Measurements from ENCODE around the gene CAPN2. TPM values are rescaled to one million over a fixed set of nuclear protein-coding genes. Genes with fewer than 3 reads are reported as not detected.

Gene CAPN2
- total RNA-seq, 1 donor from 2014 or later: 62.6 TPM

DNA sequence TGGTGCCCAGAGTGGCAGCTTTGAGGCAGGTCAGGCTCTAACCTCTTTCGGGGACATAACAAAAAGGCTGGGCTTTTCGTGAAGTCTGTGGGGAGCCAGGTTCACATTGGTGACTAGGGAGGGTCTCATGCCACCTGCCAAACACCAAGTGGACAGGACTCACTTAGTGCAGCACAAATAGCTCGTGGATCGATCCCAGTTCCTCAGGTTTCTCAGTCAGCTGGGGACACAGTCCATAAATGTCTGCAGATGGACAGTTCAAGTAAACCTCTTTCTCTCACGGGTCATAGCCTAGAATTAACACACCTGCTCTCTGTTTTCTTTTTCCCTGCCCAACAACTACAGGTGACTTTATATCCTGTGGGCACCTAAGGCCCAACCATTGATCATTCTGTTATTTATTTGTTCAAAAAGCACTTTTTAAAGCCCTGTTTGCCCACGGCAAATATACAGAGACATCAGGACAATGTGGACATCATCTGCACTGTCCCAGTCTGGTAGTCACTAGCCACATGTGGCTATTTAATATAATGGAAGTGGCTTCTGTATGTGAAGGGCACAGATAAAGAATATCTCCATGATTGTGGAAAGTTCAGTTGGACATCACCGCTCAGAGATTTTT is 53.5 kb downstream of the CAPN2 start:
- H3K36me3 Mint-ChIP-seq (ENCODE audit: low read depth): peaks cover 58% of the 10 kb centered on the region
- intact Hi-C loops (cut with micrococcal nuclease): no loop called here
- no peaks in the 10 kb centered on the region for H3K4me1 Mint-ChIP-seq
- no peaks in the 10 kb centered on the region for H3K9me3 Mint-ChIP-seq
- no peak for ATAC-seq (ENCODE audit: low read depth)
- no peaks in the 10 kb centered on the region for H3K27me3 Mint-ChIP-seq
- no peak overlapping the region for H3K4me3 Mint-ChIP-seq
- no peak overlapping the region for H3K27ac Mint-ChIP-seq
- no peak for DNase-seq
- POLR2A ChIA-PET: no interaction called here
- TF ChIP-seq, protein P1, sequence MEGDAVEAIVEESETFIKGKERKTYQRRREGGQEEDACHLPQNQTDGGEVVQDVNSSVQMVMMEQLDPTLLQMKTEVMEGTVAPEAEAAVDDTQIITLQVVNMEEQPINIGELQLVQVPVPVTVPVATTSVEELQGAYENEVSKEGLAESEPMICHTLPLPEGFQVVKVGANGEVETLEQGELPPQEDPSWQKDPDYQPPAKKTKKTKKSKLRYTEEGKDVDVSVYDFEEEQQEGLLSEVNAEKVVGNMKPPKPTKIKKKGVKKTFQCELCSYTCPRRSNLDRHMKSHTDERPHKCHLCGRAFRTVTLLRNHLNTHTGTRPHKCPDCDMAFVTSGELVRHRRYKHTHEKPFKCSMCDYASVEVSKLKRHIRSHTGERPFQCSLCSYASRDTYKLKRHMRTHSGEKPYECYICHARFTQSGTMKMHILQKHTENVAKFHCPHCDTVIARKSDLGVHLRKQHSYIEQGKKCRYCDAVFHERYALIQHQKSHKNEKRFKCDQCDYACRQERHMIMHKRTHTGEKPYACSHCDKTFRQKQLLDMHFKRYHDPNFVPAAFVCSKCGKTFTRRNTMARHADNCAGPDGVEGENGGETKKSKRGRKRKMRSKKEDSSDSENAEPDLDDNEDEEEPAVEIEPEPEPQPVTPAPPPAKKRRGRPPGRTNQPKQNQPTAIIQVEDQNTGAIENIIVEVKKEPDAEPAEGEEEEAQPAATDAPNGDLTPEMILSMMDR (IDR thresholded peaks at IDR 0.05): no peak
- CTCF ChIA-PET: no interaction called here

DNA sequence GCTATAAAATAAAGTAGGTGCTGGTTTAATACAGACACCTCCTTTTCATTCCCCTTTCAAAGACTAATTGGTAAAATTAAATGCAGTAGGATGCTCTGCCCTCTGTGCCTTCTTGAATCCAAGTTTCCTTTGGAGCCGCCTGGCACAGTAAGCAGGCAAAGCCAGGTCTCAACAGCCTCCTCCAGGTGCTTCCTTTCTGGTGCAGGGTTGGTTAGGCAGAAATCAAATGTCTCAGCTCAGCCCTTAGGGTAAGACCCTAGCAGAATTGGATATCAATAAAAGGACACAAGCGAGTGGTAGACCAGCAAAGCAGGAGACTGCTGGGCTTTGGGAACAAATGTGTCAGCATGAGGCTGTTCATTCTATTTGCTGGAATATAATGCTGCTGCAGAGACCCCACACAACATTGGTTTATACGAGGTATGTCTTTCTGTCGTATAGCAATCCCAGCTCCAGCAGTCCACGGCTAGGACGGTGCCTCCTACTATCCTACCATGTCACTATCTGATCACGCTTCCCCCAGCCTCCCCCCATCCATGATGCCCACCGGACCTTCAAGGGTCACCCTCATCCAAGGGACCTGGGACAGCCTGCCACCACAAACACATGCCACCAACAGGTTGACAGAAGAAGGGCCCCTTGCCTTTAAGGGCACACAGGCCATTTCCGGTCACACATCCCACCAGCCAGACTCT is 58.4 kb downstream of the CAPN2 start:
- ATAC-seq (ENCODE audit: low read depth) (no peak), DNase-seq (no peak)
- Mint-ChIP-seq H3K27ac (no peak overlapping the region), H3K4me3 (no peak overlapping the region), H3K4me1 (peaks cover 15% of the 10 kb centered on the region), H3K9me3 (no peaks in the 10 kb centered on the region), H3K36me3 (ENCODE audit: low read depth) (peaks cover 66% of the 10 kb centered on the region), H3K27me3 (no peaks in the 10 kb centered on the region)
- ChIA-PET CTCF (interaction anchor here (2.0 kb wide), 1 partner anchor 21 kb away, joined by 4 read pairs; no protein-coding TSS in a partner anchor), POLR2A (no interaction called here)
- intact Hi-C loops (cut with micrococcal nuclease): no loop called here
- TF ChIP-seq, protein P1 (IDR thresholded peaks at IDR 0.05): no peak

DNA sequence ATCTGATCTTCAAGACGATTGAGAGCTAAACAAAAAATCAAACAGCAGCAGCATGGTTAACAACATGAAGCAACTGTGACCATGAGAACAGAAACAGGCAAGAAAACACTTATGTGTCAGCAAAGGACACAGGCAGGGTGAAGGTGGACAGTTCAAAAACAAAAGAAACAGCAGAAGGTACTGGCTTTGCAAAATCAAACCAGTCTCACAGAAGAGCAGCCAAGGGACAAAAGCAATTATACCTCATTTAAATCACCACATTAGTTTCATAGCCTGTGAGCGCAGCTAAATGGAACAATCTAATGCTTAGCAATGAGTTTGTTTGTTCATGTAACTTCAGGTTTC is 59.1 kb downstream of the CAPN2 start:
- Mint-ChIP-seq H3K9me3 (no peaks in the 10 kb centered on the region), H3K4me1 (peaks cover 22% of the 10 kb centered on the region), H3K27me3 (no peaks in the 10 kb centered on the region), H3K4me3 (no peak overlapping the region), H3K36me3 (ENCODE audit: low read depth) (peaks cover 65% of the 10 kb centered on the region), H3K27ac (no peak overlapping the region)
- CTCF ChIA-PET: interaction anchor here (1.1 kb wide), 1 partner anchor 22 kb away, joined by 3 read pairs; no protein-coding TSS in a partner anchor
- POLR2A ChIA-PET: no interaction called here
- no peak for ATAC-seq (ENCODE audit: low read depth)
- intact Hi-C loops (cut with micrococcal nuclease): no loop called here
- DNase-seq: no peak
- TF ChIP-seq, protein P1 (IDR thresholded peaks at IDR 0.05): no peak

DNA sequence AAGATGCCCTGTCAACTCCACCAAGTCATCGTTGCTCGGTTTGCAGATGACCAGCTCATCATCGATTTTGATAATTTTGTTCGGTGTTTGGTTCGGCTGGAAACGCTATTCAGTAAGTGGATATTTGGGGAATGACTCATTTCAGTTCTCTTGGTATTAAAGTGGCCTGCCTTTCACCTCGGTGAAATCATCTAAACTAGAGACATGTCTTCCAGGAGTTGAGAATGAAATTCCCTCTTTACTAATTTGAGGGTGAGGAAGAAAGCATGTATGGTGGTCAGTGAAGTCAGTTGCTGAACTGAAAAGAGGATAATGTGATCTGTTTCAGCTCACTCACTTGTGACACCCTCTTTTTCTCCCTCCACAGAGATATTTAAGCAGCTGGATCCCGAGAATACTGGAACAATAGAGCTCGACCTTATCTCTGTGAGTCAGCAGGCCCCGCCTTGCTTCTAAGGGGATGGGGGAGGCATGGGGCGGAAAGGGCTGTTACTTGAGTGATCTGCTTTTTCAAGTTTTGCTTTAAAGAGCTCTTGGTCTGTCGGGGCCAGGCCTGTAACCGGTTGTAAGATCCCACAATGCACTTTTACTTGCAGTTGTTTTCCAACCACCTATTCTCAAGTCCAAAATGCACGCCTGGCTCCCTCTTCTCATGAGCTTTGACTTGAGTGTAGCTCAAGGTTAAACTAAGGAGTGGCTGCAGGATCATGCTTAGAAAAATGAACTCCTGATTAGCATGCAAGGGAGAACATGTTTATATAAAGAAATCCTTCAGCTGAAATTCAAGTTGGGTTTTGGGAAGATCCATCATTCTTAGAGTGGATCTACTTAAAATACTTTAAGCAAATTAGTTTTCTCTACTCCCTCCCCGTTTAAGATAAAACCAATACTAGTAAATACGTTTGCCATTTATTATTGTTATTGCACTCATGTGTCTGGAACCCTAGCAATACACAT is 59.8 kb downstream of the CAPN2 start:
- Mint-ChIP-seq H3K4me1 (peaks cover 26% of the 10 kb centered on the region), H3K9me3 (no peaks in the 10 kb centered on the region), H3K36me3 (ENCODE audit: low read depth) (peaks cover 69% of the 10 kb centered on the region), H3K27ac (peak overlapping the region; percentile 3), H3K27me3 (no peaks in the 10 kb centered on the region), H3K4me3 (no peak overlapping the region)
- ATAC-seq (ENCODE audit: low read depth) (no peak), DNase-seq (no peak)
- TF ChIP-seq, protein P1 (IDR thresholded peaks at IDR 0.05): no peak
- intact Hi-C loops (cut with micrococcal nuclease): no loop called here
- ChIA-PET CTCF (interaction anchor here (1.1 kb wide), 1 partner anchor 23 kb away, joined by 3 read pairs; no protein-coding TSS in a partner anchor), POLR2A (no interaction called here)

DNA sequence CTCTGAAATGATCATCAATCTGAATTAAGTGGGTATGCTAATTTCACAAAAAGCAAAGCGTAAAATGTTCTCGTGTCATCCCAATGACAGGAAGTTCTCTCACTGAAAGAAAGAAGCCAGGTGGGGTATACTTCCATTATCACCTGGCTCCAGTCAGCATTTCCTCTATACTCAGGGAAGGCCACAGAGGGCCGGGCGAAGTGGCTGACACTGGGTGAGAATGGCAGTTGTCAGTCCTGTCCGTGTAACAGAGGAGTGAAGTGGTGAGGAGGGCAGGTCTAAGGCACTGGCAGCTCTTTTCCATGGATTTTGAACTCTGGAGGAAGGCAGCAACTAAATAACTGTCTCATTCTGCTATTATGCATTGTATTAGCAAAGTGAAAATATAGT is 60.4 kb downstream of the CAPN2 start:
- no peak for DNase-seq
- Mint-ChIP-seq H3K36me3 (ENCODE audit: low read depth) (peaks cover 73% of the 10 kb centered on the region), H3K4me1 (peaks cover 27% of the 10 kb centered on the region), H3K9me3 (no peaks in the 10 kb centered on the region), H3K27me3 (no peaks in the 10 kb centered on the region), H3K4me3 (no peak overlapping the region), H3K27ac (no peak overlapping the region)
- TF ChIP-seq, protein P1 (IDR thresholded peaks at IDR 0.05): no peak
- POLR2A ChIA-PET: no interaction called here
- intact Hi-C loops (cut with micrococcal nuclease): no loop called here
- CTCF ChIA-PET: no interaction called here
- no peak for ATAC-seq (ENCODE audit: low read depth)
